T-helper 2 cell treated with Interferon-gamma antibody and Interleukin-4, amounts not matched to agents 5 μg/mL and 100 μg/mL, for 36 hours (primary cell): ENCODE results near the gene NGLY1.

ENCODE experiments used
- DNase-seq: peaks from one replicate; pipeline ENCODE4 v3.0.0; 2021; ENCODE audit warnings: low spot score
- H3K27ac Mint-ChIP-seq: one replicate; pipeline ENCODE4 v1.8.0; 2021; ENCODE audit warnings: mild to moderate bottlenecking, mixed read lengths
- H3K27me3 Mint-ChIP-seq: one replicate; pipeline ENCODE4 v1.8.0; 2021; ENCODE audit warnings: low read depth, mixed read lengths
- H3K36me3 Mint-ChIP-seq: one replicate; pipeline ENCODE4 v1.8.0; 2021; ENCODE audit warnings: low read depth, mixed read lengths
- H3K4me1 Mint-ChIP-seq: one replicate; pipeline ENCODE4 v1.8.0; 2021; ENCODE audit warnings: low read depth, mixed read lengths
- H3K4me3 Mint-ChIP-seq: one replicate; pipeline ENCODE4 v1.8.0; 2022; ENCODE audit warnings: mild to moderate bottlenecking, moderate library complexity, mixed read lengths
- H3K9me3 Mint-ChIP-seq: one replicate; pipeline ENCODE4 v1.8.0; 2021; ENCODE audit warnings: mixed read lengths

Gene NGLY1

GRCh38 chr3:25803833-25804232, 20.6 kb upstream of the NGLY1 start:
- Mint-ChIP-seq H3K27me3 (peaks cover 6% of the 10 kb centered on the region), H3K36me3 (no peaks in the 10 kb centered on the region), H3K27ac (no peak overlapping the region), H3K4me1 (no peaks in the 10 kb centered on the region), H3K9me3 (no peaks in the 10 kb centered on the region), H3K4me3 (no peak overlapping the region)
- DNase-seq = no peak

GRCh38 chr3:25801786-25802185, 18.5 kb upstream of the NGLY1 start:
- no peak overlapping the region for H3K27ac Mint-ChIP-seq
- no peak for DNase-seq
- no peak overlapping the region for H3K4me3 Mint-ChIP-seq
- no peaks in the 10 kb centered on the region for H3K4me1 Mint-ChIP-seq
- H3K27me3 Mint-ChIP-seq = peaks cover 6% of the 10 kb centered on the region
- H3K9me3 Mint-ChIP-seq = no peaks in the 10 kb centered on the region
- H3K36me3 Mint-ChIP-seq = no peaks in the 10 kb centered on the region

GRCh38 chr3:25789596-25790556, 6.6 kb upstream of the NGLY1 start, which contains the start of gene OXSM:
Gene OXSM (plus strand): TSS chr3:25790090. CDS start chr3:25791021, 931 bp downstream.
- peak; percentile 95 for DNase-seq
- H3K27ac Mint-ChIP-seq = peak within 1 kb of the TSS; percentile 98
- peaks cover 20% of the 10 kb centered on the region for H3K36me3 Mint-ChIP-seq
- H3K4me1 Mint-ChIP-seq = peaks cover 36% of the 10 kb centered on the region
- no peaks in the 10 kb centered on the region for H3K27me3 Mint-ChIP-seq
- H3K9me3 Mint-ChIP-seq = no peaks in the 10 kb centered on the region
- H3K4me3 Mint-ChIP-seq = peak within 1 kb of the TSS; percentile 95

GRCh38 chr3:25789209-25789595, 6.0 kb upstream of the NGLY1 start:
- H3K4me3 Mint-ChIP-seq = peak overlapping the region; percentile 95
- H3K4me1 Mint-ChIP-seq = peaks cover 40% of the 10 kb centered on the region
- no peak for DNase-seq
- H3K9me3 Mint-ChIP-seq = no peaks in the 10 kb centered on the region
- H3K27ac Mint-ChIP-seq = peak overlapping the region; percentile 98
- peaks cover 16% of the 10 kb centered on the region for H3K36me3 Mint-ChIP-seq
- H3K27me3 Mint-ChIP-seq = no peaks in the 10 kb centered on the region

GRCh38 chr3:25787689-25788088, 4.4 kb upstream of the NGLY1 start:
- no peak for DNase-seq
- peaks cover 44% of the 10 kb centered on the region for H3K4me1 Mint-ChIP-seq
- no peaks in the 10 kb centered on the region for H3K9me3 Mint-ChIP-seq
- no peaks in the 10 kb centered on the region for H3K27me3 Mint-ChIP-seq
- no peak overlapping the region for H3K27ac Mint-ChIP-seq
- peak overlapping the region; percentile 38 for H3K4me3 Mint-ChIP-seq
- H3K36me3 Mint-ChIP-seq = peaks cover 10% of the 10 kb centered on the region

- no peak for DNase-seq
- H3K27me3 Mint-ChIP-seq = no peaks in the 10 kb centered on the region
- no peaks in the 10 kb centered on the region for H3K9me3 Mint-ChIP-seq
- H3K36me3 Mint-ChIP-seq = peaks cover 7% of the 10 kb centered on the region
- peaks cover 46% of the 10 kb centered on the region for H3K4me1 Mint-ChIP-seq
- H3K4me3 Mint-ChIP-seq = no peak overlapping the region
- no peak overlapping the region for H3K27ac Mint-ChIP-seq
Observed at GRCh38 chr3:25785826-25786225, 2.6 kb upstream of the NGLY1 start.

GRCh38 chr3:25784971-25785370, 1.7 kb upstream of the NGLY1 start:
- Mint-ChIP-seq H3K27ac (no peak overlapping the region), H3K9me3 (no peaks in the 10 kb centered on the region), H3K36me3 (peaks cover 7% of the 10 kb centered on the region), H3K27me3 (no peaks in the 10 kb centered on the region), H3K4me3 (peak overlapping the region; percentile 83), H3K4me1 (peaks cover 53% of the 10 kb centered on the region)
- DNase-seq = no peak

GRCh38 chr3:25783661-25784512, 644 bp upstream of the NGLY1 start:
- Mint-ChIP-seq H3K4me1 (peaks cover 50% of the 10 kb centered on the region), H3K36me3 (peaks cover 7% of the 10 kb centered on the region), H3K9me3 (no peaks in the 10 kb centered on the region), H3K27ac (peak overlapping the region; percentile 74), H3K27me3 (no peaks in the 10 kb centered on the region), H3K4me3 (peak overlapping the region; percentile 83)
- no peak for DNase-seq

GRCh38 chr3:25782636-25782937, 656 bp downstream of the NGLY1 start:
- Mint-ChIP-seq H3K36me3 (peaks cover 20% of the 10 kb centered on the region), H3K27ac (peak overlapping the region; percentile 86), H3K4me3 (peak overlapping the region; percentile 88), H3K9me3 (no peaks in the 10 kb centered on the region), H3K27me3 (no peaks in the 10 kb centered on the region), H3K4me1 (peaks cover 46% of the 10 kb centered on the region)
- DNase-seq = no peak

- Mint-ChIP-seq H3K36me3 (peaks cover 22% of the 10 kb centered on the region), H3K27me3 (no peaks in the 10 kb centered on the region), H3K4me3 (peak overlapping the region; percentile 88), H3K9me3 (no peaks in the 10 kb centered on the region), H3K27ac (peak overlapping the region; percentile 86), H3K4me1 (peaks cover 44% of the 10 kb centered on the region)
- DNase-seq = no peak
Observed at GRCh38 chr3:25781758-25782594, 1.3 kb downstream of the NGLY1 start.

- peak overlapping the region; percentile 88 for H3K4me3 Mint-ChIP-seq
Observed at GRCh38 chr3:25781145-25781757, 2.0 kb downstream of the NGLY1 start.

GRCh38 chr3:25780618-25781017, 2.6 kb downstream of the NGLY1 start:
- peaks cover 36% of the 10 kb centered on the region for H3K36me3 Mint-ChIP-seq
- peaks cover 43% of the 10 kb centered on the region for H3K4me1 Mint-ChIP-seq
- peak overlapping the region; percentile 88 for H3K4me3 Mint-ChIP-seq
- no peaks in the 10 kb centered on the region for H3K9me3 Mint-ChIP-seq
- no peak for DNase-seq
- H3K27me3 Mint-ChIP-seq = no peaks in the 10 kb centered on the region
- no peak overlapping the region for H3K27ac Mint-ChIP-seq

More at GRCh38 chr3:25781145-25781757, 2.0 kb downstream of the NGLY1 start:
- H3K27me3 Mint-ChIP-seq = no peaks in the 10 kb centered on the region
- peaks cover 44% of the 10 kb centered on the region for H3K4me1 Mint-ChIP-seq
- H3K36me3 Mint-ChIP-seq = peaks cover 29% of the 10 kb centered on the region
- no peaks in the 10 kb centered on the region for H3K9me3 Mint-ChIP-seq
- peak overlapping the region; percentile 9 for H3K27ac Mint-ChIP-seq
- no peak for DNase-seq

GRCh38 chr3:25775936-25776335, 7.3 kb downstream of the NGLY1 start:
- H3K27me3 Mint-ChIP-seq = no peaks in the 10 kb centered on the region
- no peak overlapping the region for H3K4me3 Mint-ChIP-seq
- peaks cover 32% of the 10 kb centered on the region for H3K9me3 Mint-ChIP-seq
- H3K36me3 Mint-ChIP-seq = peaks cover 73% of the 10 kb centered on the region
- H3K4me1 Mint-ChIP-seq = peaks cover 15% of the 10 kb centered on the region
- no peak for DNase-seq
- no peak overlapping the region for H3K27ac Mint-ChIP-seq
